K562 (cell line): Measurements from ENCODE around the gene ZMYND8.

Experiments
- CBX2 ChIP-seq: fragments of 200-600 bp; sonication (generic); IDR thresholded peaks from one replicate; pipeline ENCODE4 v1.6.1; 2012; ENCODE audit warnings: mild to moderate bottlenecking, low read length, inconsistent platforms; ENCODE audit not compliant: insufficient read depth, poor library complexity, severe bottlenecking
- CTCF ChIP-seq, 3 experiments: IDR thresholded peaks in 2 of 3; conservative IDR thresholded peaks in 1 of 3; 2 replicates each; pipeline ENCODE4 v1.5.1; 2011 to 2012; ENCODE audit warnings: low read length in 3 of 3, mild to moderate bottlenecking in 3 of 3, control low read depth in 2 of 3, improper control_type of control experiment in 1 of 3, inconsistent platforms in 1 of 3, low read depth in 1 of 3, mixed read lengths in 1 of 3, moderate library complexity in 1 of 3; ENCODE audit not compliant: insufficient read depth in 2 of 3
- E2F1 ChIP-seq: sonication (generic); formaldehyde crosslinking; IDR thresholded peaks from 2 replicates; pipeline ENCODE4 v1.8.1; 2023; ENCODE audit warnings: mild to moderate bottlenecking, missing genetic modification reagents, moderate library complexity
- HCFC1 ChIP-seq: IDR thresholded peaks from 2 replicates; pipeline ENCODE4 v1.6.1; 2012; ENCODE audit warnings: low read depth, low read length, improper control_type of control experiment
- MXI1 ChIP-seq: IDR thresholded peaks from 2 replicates; pipeline ENCODE4 v1.6.1; 2011; ENCODE audit warnings: low read depth, mild to moderate bottlenecking, improper control_type of control experiment, low read length
- POLR2A ChIP-seq: fragments of 450-650 bp; conservative IDR thresholded peaks from 2 replicates; pipeline ENCODE4 v1.6.1; 2016
- POLR2B ChIP-seq: fragments of 450-650 bp; IDR thresholded peaks from 2 replicates; pipeline ENCODE4 v1.6.1; 2018; ENCODE audit warnings: low read depth; ENCODE audit not compliant: partially characterized antibody
- THRA ChIP-seq: fragments of 450-650 bp; IDR thresholded peaks from 2 replicates; pipeline ENCODE4 v1.6.1; 2017; ENCODE audit warnings: mild to moderate bottlenecking, moderate library complexity
- ZFPM2 ChIP-seq: fragments of 250-450 bp; sonication (Bioruptor Pico); IDR thresholded peaks from 2 replicates; pipeline ENCODE4 v1.5.1; 2022; ENCODE audit warnings: mild to moderate bottlenecking
- ZFX ChIP-seq: sonication (generic); formaldehyde crosslinking; IDR thresholded peaks from 2 replicates; pipeline ENCODE4 v1.8.0; 2022; ENCODE audit warnings: mild to moderate bottlenecking, missing genetic modification reagents, moderate library complexity

DNA sequence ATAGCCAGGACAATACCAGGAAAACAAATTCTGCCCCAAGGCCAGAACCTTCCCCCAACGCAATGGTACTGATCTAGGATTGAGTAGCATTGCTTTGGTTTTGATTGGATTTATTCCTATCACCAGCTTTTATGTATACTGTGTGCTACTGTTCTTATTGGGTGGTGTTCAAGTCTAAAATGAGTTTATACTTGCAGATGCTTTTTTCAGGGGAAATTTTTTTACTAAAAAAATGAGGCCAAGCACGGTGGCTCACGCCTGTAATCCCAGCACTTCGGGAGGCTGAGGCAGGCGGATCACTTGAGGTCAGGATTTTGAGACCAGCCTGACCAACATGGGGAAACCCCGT lies 116.8 kb downstream of the ZMYND8 start:
- TF ChIP-seq MXI1 = no peak
- TF ChIP-seq ZFPM2 (CRISPR knock-in tag) = no peak
- no peak for TF ChIP-seq HCFC1
- no peak for TF ChIP-seq THRA
- TF ChIP-seq E2F1 (CRISPR knock-in tag) = no peak
- no peak for TF ChIP-seq POLR2A
- TF ChIP-seq CBX2 = no peak
- TF ChIP-seq POLR2B = no peak
- TF ChIP-seq ZFX (CRISPR knock-in tag) = no peak
- TF ChIP-seq CTCF (IDR thresholded peaks at IDR 0.05 in 2 of 3, conservative IDR thresholded peaks at IDR 0.05 in 1 of 3; ENCODE audit: insufficient read depth in 2 of 3, low read depth in 1 of 3, low read length in 3 of 3) = no peak
